ENCODE measurements around the gene CHIA.
"Not testable (repeated sequence)": the region's sequence is repeated elsewhere in the genome, so short reads cannot be mapped to it uniquely, and the experiment has no call there.

CHIA gene

GRCh38 chr1:111358964-111359363 lies 68.3 kb downstream of the CHIA start:
- Histone ChIP-seq H3K9ac (no peak overlapping the region), H3K9me3 (no peaks in the 10 kb centered on the region), H3K36me3 (no peaks in the 10 kb centered on the region), H3K27me3 (no peaks in the 10 kb centered on the region), H3K4me1 (no peaks in the 10 kb centered on the region), H3K4me3 (no peak overlapping the region), H4K20me1 (no peaks in the 10 kb centered on the region), H3K4me2 (no peak overlapping the region), H3K27ac (no peak overlapping the region)
- no peak for TF ChIP-seq Cebpa-rat (IDR thresholded peaks at IDR 0.05)

GRCh38 chr1:111359376-111359775 lies 68.7 kb downstream of the CHIA start:
- no peak overlapping the region for H3K27ac ChIP-seq
- no peak overlapping the region for H3K4me3 ChIP-seq
- H4K20me1 ChIP-seq: no peaks in the 10 kb centered on the region
- H3K9ac ChIP-seq: no peak overlapping the region
- no peak for TF ChIP-seq Cebpa-rat (IDR thresholded peaks at IDR 0.05)
- no peaks in the 10 kb centered on the region for H3K36me3 ChIP-seq
- H3K4me1 ChIP-seq: no peaks in the 10 kb centered on the region
- H3K4me2 ChIP-seq: no peak overlapping the region
- H3K9me3 ChIP-seq: no peaks in the 10 kb centered on the region
- H3K27me3 ChIP-seq: no peaks in the 10 kb centered on the region

GRCh38 chr1:111360257-111360656 lies 69.6 kb downstream of the CHIA start:
- not testable (repeated sequence) for H3K9me3 ChIP-seq, H3K27ac ChIP-seq, H3K4me1 ChIP-seq, H3K4me3 ChIP-seq, H3K4me2 ChIP-seq, H3K36me3 ChIP-seq, H3K27me3 ChIP-seq, H3K9ac ChIP-seq, H4K20me1 ChIP-seq

- Histone ChIP-seq H3K27ac (no peak overlapping the region), H3K4me3 (no peak overlapping the region), H3K9ac (no peak overlapping the region), H3K27me3 (no peaks in the 10 kb centered on the region), H3K4me1 (no peaks in the 10 kb centered on the region), H4K20me1 (no peaks in the 10 kb centered on the region), H3K9me3 (no peaks in the 10 kb centered on the region), H3K4me2 (no peak overlapping the region), H3K36me3 (no peaks in the 10 kb centered on the region)
- no peak for TF ChIP-seq Cebpa-rat (IDR thresholded peaks at IDR 0.05)
Measured at GRCh38 chr1:111361761-111362160, 71.1 kb downstream of the CHIA start.

GRCh38 chr1:111364690-111365089 lies 74.0 kb downstream of the CHIA start:
- no peak for TF ChIP-seq Cebpa-rat (IDR thresholded peaks at IDR 0.05)
- Histone ChIP-seq H3K4me1 (no peaks in the 10 kb centered on the region), H3K9me3 (no peaks in the 10 kb centered on the region), H3K4me3 (no peak overlapping the region), H3K27me3 (no peaks in the 10 kb centered on the region), H3K9ac (no peak overlapping the region), H3K36me3 (no peaks in the 10 kb centered on the region), H4K20me1 (no peaks in the 10 kb centered on the region), H3K4me2 (no peak overlapping the region), H3K27ac (no peak overlapping the region)

- H3K27me3 ChIP-seq: no peaks in the 10 kb centered on the region
- H3K27ac ChIP-seq: no peak overlapping the region
- H3K36me3 ChIP-seq: no peaks in the 10 kb centered on the region
- no peaks in the 10 kb centered on the region for H3K9me3 ChIP-seq
- H3K4me3 ChIP-seq: no peak overlapping the region
- no peak overlapping the region for H3K4me2 ChIP-seq
- no peak for TF ChIP-seq Cebpa-rat (IDR thresholded peaks at IDR 0.05)
- H3K9ac ChIP-seq: no peak overlapping the region
- H4K20me1 ChIP-seq: no peaks in the 10 kb centered on the region
- no peaks in the 10 kb centered on the region for H3K4me1 ChIP-seq
Measured at GRCh38 chr1:111366256-111366655, 75.6 kb downstream of the CHIA start.

- H3K4me2 ChIP-seq: no peak overlapping the region
- no peak overlapping the region for H3K27ac ChIP-seq
- no peaks in the 10 kb centered on the region for H3K36me3 ChIP-seq
- no peaks in the 10 kb centered on the region for H4K20me1 ChIP-seq
- no peaks in the 10 kb centered on the region for H3K4me1 ChIP-seq
- H3K9ac ChIP-seq: no peak overlapping the region
- TF ChIP-seq Cebpa-rat (IDR thresholded peaks at IDR 0.05): no peak
- H3K9me3 ChIP-seq: no peaks in the 10 kb centered on the region
- H3K4me3 ChIP-seq: no peak overlapping the region
- no peaks in the 10 kb centered on the region for H3K27me3 ChIP-seq
Measured at GRCh38 chr1:111369177-111369576, 78.5 kb downstream of the CHIA start.

- no peaks in the 10 kb centered on the region for H3K27me3 ChIP-seq
- TF ChIP-seq Cebpa-rat (IDR thresholded peaks at IDR 0.05): no peak
Measured at GRCh38 chr1:111369645-111370044, 79.0 kb downstream of the CHIA start.

More at GRCh38 chr1:111369645-111370044, 79.0 kb downstream of the CHIA start:
- H3K27ac ChIP-seq: no peak overlapping the region
- no peaks in the 10 kb centered on the region for H3K4me1 ChIP-seq
- H3K4me2 ChIP-seq: no peak overlapping the region
- no peak overlapping the region for H3K4me3 ChIP-seq
- no peaks in the 10 kb centered on the region for H3K36me3 ChIP-seq
- no peaks in the 10 kb centered on the region for H4K20me1 ChIP-seq
- no peak overlapping the region for H3K9ac ChIP-seq
- H3K9me3 ChIP-seq: no peaks in the 10 kb centered on the region

All from BLaER1 (cell line).